Activated T-helper 9 cell treated with anti-CD3 and anti-CD28 coated beads, Interleukin-2, amount 50 U/mL, for 16 hours (primary cell): Measurements from ENCODE around the gene MPST.

Experiments
- DNase-seq: peaks from one replicate; pipeline ENCODE4 v3.0.0-alpha.2; 2020; ENCODE audit warnings: low read depth

The MPST gene

DNA sequence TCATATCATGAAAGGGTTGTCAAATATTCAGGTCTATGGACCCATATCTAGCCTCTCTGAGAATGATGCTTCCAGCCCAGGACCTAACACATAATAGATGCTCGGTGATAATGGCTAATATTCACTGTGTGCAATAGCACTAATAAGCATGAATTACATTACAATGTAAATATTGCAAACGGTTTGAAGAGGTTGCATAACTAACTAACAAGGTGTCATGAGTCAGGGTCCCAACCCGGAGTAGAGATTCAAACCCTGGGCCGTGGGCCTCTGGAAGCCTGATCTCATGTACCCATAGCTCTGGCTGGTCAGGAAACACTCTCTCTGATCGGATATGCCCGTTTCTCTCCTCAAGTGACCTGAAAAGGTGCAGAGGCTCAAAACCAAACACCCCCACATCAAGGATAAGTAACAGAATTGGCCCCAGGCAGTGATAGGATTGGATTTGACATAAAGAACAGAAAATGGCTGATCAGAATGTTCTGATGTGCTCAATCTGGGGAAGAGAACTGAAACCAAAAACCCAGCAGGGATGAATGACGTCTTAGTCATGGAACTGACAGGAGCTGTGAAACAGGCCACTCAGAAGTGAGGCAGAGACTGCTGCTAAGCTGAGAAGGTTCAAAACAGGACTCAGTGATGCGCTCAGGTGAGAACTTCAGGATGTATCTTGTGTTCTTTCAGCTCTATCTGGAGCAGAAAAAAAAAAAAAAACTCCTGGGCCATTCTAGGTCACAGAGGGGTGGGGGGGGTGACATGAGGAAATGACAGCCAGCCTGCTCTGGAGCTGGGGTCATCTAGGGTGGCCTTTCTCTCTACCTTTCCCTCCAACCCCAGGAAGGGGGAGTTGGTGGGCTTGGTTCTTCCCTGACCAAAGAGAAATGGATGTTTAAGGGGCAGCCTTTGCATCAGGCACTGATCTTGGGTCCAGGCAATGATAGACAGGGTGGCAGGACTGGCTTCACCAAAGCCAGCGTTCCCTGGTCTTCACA is 25.4 kb downstream of the MPST start:
- no peak for DNase-seq

- no peak for DNase-seq
Measured at GRCh38 chr22:37045958-37046357, 26.4 kb downstream of the MPST start.

DNA sequence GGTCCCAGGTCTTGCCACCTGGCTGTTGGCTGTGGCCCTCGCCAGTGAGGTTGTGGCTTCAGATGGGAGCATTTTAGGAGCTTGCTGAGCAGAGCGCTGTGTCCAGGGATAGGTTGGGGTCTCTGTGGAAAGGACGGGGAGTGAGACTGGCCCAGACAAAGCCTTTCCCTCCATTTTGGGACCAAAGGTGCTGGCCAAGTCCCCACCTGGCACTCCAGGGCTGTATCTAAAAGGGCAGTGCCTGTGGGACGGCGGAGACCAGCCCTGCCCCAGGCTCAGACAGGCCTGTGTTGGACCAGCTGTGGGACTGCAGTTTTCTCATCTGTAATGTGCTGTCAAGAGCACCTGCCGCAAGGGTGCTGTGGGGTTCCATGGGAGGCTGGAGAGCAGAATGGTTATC is 27.0 kb downstream of the MPST start:
- DNase-seq, result no peak

DNA sequence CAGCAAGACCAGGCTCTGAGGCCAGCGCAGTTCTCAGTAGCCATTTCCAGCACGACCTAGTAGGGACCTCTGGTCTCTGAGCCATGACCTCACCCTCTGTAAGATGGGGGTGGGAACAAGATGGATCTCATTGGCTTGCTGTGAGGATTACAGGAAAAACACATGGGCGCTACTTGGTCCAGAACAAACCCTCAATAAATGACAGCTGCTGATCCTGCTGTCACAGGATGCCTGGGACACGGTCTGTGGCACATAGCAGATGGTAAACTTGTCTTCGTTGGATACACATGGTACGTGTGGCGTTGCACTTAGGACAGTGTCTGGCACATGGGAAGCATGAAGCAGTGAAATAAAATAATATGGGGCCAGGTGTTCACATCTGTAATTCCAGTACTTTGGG is 27.5 kb downstream of the MPST start:
- DNase-seq, result no peak

GRCh38 chr22:37048133-37048532 is 28.6 kb downstream of the MPST start:
- no peak for DNase-seq

DNA sequence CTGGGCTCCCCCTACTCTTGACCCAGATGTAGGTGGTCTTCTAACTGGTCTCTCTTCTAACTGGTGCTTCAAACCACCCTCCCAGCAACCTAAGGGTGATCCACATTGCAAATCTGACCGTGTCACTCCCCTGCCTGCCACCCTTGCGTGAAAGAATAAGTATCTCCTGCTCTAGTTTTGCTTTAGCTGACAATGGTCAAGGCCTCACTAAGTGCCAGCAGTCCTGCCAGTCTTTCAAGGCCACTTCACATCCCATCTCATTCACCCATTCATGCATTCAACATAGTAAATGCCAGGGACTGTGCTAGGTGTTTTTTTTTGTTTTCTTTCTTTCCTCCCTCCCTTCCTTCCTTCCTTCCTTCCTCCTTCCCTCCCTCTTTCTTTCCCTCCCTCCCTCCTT is 29.7 kb downstream of the MPST start:
- DNase-seq, result no peak

- DNase-seq, result no peak
Measured at GRCh38 chr22:37050913-37051312, 31.4 kb downstream of the MPST start.

DNA sequence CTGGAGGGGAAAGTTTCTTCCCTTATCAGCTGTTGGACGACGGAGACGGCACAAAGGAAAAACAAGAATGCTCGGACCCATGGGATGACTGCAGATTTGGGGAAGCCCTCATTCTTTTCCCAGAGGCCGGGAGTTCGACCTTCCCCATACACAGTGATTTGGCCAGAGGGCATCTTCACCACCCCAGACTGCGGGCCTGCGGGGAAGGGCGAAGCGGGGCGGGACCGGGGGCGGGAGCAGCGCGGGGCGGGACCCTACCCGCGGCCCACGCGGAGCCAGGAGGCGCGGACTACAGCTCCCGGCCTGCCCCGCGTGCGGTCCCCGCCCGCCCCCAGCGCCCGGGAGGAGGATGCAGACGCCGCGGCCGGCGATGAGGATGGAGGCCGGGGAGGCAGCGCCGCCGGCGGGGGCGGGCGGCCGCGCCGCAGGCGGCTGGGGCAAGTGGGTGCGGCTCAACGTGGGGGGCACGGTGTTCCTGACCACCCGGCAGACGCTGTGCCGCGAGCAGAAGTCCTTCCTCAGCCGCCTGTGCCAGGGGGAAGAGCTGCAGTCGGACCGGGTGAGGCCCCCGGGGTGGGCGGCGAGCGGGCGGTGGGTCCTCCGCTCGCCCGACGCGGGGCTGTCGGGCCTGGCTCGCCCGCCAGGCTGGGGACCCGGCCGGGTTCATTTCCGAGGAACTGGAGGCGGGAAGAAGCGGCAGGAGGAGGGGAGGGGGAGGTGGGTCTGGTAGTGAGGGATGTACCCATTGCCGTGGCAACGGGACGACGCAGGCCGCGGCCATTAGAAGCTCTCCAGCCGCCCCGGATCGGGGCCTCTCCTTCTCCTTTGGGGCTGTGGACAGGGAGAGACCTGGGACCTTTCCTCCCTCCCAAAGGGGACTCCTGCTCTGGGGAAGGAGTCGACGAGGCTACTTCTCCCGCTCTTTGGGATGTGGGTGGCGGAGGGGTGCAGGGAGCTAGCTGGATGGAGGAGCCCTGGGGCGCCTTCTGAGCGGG is 32.1 kb downstream of the MPST start, which contains the start of gene KCTD17:
Gene KCTD17, plus strand, starts transcription at position 352 of the 995 bp plus-strand sequence. Its CDS starts 19 bp downstream, at position 371.
- DNase-seq, result peak; percentile 69

DNA sequence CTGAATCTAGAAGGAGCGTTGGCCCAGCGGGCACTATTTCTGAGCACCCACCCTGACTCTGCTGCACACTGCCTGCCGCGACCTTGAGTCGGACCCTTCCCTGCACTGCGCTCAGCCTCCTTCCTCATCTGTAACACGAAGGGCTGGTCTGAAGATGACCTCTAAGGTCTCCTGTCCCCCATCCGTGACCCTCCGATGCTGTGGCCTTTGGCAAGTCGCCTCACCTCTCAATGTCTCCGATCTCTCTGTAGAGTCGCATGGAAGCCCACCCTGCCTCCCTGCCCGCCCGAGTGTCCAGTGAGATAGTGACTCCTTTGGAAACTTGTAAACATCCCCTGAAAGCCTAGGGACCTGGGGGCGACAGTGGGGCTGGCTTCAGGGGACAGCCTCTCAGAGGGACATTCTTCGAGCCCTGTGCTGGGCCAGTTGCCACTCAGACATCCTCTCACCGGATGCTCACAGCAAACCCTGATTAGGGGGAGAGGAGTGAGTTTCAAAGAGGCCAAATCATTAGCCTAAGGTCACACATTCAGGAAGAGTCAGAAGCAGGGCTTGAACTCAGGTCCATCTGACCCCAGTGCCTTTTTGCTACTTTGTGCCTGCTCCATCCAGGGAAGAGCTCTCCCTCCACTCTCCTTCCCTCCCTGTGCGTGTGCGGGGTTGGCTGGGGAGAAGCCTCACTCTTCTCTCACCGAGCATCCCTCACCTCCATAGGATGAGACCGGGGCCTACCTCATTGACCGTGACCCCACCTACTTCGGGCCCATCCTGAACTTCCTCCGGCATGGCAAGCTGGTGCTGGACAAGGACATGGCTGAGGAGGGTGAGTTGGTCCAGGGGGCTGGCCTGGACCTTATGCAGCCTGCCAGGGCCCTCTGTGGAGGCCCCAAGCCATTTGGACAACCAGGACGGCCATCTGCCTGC is 33.1 kb downstream of the MPST start:
- no peak for DNase-seq

DNA sequence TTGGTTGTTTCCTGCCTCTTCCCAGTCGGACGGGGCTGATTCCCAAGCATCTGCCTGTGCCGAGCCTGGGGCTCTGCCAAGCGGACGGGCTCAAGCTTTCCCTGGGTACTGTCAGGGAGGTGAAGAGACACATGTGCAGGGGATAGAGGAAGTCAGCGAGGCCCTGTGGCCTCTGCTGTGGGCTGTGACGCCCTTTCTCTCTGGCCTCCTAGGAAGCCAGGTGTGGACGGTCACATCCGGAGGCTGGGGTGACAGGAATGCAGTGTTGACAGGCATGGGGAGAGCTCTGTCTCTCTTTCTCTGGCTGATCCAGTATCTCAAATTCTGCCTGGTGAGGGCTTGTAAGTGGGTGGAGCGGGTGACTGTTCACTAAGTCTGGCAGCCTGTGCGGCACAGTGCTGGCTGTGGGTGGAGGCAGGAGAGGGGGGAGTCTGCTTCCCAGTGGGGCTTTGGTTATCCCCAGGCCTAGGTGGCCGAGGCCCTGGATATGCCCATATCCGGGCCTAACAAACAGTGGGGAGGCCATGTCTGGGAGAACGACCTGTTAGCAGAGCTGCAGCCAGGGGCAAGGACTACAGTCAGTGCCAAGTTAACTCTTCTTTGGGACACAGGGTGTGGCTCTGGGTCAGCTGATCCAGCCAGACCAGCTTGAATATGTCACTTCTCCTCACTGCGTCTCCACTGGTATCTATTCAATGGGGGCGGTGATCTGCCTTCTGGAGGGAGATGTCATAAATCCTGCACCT is 33.9 kb downstream of the MPST start:
- no peak for DNase-seq

GRCh38 chr22:37054056-37054395 is 34.5 kb downstream of the MPST start:
- DNase-seq, result no peak

DNA sequence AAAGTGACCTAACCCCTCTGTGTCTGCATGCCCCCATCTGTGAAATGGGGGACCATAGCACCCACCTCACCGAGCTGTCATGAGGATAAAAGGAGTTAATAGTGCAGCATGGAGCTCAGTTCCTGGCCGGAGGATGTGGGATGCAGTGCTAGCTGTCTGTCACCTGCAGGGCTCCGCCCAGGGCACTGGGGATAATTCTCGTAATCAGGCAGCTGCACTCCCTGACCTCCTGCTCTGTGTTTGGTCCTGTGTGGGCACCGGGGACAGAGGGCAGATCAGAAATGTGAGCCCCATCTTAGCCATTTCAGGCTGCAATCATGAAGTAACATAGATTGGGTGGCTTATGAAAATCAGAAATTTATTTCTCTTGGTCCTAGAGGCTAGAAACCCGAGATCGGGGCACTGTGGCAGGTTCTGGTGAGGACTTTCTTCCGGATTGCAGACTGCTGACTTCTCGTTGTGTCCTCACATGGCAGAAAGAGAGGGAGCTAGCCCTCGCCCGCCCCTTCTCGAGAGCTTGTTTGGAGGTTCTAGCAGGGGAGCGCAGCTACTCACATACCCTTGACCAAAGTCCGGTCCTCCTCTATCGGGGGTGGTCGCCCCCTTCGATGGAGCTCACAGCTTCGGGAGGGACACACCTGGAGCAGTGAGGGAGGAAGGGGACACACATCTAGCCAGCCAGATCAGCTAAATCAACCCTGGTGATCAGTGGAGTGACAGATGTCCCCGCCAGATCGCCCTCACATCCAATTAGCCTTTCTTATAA is 35.2 kb downstream of the MPST start:
- DNase-seq, result no peak

DNA sequence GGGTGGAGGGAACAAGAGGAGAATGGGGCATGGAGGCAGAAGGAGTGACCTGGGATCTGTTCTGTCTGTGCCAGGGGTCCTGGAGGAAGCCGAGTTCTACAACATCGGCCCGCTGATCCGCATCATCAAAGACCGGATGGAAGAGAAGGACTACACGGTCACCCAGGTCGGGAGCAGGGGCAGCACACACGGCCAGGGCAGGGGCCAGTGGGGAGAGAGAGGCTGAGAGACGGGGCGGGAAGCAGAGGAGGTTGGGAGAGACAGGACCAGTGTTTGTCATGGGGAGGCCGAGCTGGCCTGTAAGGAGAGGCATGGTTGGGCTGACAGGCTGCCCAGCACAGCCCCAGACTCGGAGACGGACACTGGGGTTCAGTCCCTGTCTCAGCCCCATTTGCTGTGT is 36.7 kb downstream of the MPST start:
- DNase-seq, result no peak

GRCh38 chr22:37057226-37057625 is 37.7 kb downstream of the MPST start:
- DNase-seq, result no peak

DNA sequence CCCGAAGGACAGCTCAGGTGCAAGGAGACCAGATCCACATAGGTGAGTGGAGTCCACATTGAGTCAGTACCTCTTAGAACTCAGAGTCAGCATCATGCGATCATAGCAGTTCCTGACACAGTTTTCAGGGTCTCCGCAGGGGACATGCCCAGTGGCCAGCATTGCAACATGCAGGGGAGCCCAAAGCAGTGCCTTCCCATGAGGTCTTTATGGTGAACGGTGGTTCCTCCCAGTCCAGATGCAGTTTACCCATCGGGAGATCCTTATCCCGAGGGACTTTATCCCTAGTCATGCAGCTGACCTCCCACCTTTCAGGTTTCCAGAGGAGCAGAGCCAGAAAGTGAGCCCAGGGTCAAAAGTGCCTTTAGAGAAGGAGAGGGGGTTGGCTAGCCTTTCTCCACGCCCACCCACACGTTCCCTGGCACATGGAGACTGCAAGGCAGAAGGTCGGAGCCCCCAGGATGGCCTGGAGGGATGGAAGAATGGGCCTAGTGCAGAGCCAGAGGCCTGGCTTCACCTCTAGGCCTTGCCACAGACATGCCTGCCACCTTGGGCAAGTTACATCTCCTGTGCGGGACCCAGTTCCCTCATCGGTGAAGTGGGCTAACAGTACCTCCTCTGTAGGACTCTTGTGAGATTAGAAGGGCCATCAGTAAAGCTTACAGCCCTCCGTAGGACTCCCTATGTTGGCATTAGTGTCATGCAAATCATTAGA is 38.4 kb downstream of the MPST start:
- no peak for DNase-seq

DNA sequence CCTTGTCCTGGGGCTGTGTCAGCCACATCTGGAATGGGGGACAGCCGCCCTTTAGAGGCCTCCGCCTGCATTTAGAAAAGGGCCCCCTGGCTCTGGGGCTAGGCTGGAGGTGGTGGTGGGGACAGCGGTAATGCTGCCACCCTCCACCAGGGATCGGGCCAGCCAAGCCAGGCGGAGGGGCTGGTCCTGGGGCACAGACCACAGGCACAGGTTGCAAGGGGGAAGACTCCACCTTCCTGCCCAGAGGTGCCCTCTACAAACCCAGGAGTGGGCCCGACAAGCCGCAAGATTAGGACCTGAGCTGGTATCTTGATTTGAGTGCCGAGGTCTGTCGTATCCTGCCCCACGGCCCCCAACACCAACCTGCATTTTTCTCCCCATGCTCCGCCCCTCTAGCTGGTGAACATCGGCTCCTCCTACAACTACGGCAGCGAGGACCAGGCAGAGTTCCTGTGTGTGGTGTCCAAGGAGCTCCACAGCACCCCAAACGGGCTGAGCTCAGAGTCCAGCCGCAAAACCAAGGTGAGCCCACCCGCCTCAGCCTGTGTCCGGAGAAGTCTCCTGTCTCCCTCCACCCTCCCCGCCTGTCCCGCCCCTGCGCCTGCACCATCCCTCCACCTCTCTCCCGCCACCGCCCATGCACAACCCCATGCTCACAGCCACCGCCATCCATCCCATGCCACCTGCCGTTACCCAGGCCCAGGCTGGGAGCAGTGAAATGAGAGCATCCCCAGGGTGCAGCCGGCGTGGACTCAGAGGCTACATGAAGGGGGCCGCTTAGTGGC is 39.6 kb downstream of the MPST start:
- DNase-seq, result no peak

DNA sequence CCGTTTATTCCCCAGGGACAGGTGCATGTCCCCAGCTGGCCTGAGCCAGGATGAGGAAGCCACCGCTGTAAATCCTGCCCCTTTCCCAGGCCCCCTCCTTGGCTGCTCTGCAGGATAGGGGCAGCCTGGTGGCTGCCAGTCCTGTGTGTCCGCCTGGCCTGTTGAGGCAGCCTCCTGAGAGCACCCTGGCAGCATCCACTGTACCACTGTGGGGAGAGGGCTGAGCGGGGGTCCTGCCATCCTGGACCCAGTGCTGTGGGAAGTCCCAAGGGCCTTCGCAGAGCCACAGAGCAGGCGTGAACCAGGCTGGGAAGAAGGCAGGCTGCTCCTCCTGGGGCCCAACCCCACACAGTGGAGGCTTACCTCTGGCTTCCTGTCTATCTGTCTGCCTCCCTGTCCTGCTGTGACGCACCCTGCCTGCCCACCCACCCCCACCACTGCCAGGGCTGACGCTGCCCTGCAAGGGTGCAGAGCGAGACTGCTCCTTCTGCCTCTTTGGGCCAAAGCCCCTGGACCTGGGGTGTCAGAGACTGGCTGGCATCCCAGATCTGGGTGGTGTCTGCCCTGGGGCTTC is 40.4 kb downstream of the MPST start:
- no peak for DNase-seq
